Measurements from ENCODE around the gene CFAP46.

Gene CFAP46

GRCh38 chr10:132786884-132787494, 155.4 kb downstream of the CFAP46 start:
- no peaks in the 10 kb centered on the region for H3F3A ChIP-seq (ENCODE audit: low read depth)
- H3K36me3 ChIP-seq (ENCODE audit: insufficient read depth, low read length) = peaks cover 7% of the 10 kb centered on the region; the same call in 1 of the 2 replicates
- no peak overlapping the region for H3K4me3 ChIP-seq (ENCODE audit: low read length, poor library complexity, severe bottlenecking)
- H3K9ac ChIP-seq (ENCODE audit: low read depth, low read length, poor library complexity, severe bottlenecking) = no peak overlapping the region
- TF ChIP-seq, protein P1, sequence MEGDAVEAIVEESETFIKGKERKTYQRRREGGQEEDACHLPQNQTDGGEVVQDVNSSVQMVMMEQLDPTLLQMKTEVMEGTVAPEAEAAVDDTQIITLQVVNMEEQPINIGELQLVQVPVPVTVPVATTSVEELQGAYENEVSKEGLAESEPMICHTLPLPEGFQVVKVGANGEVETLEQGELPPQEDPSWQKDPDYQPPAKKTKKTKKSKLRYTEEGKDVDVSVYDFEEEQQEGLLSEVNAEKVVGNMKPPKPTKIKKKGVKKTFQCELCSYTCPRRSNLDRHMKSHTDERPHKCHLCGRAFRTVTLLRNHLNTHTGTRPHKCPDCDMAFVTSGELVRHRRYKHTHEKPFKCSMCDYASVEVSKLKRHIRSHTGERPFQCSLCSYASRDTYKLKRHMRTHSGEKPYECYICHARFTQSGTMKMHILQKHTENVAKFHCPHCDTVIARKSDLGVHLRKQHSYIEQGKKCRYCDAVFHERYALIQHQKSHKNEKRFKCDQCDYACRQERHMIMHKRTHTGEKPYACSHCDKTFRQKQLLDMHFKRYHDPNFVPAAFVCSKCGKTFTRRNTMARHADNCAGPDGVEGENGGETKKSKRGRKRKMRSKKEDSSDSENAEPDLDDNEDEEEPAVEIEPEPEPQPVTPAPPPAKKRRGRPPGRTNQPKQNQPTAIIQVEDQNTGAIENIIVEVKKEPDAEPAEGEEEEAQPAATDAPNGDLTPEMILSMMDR (conservative IDR thresholded peaks at IDR 0.05; ENCODE audit: low read length) = no peak
- TF ChIP-seq EZH2phosphoT487 (IDR thresholded peaks at IDR 0.05; ENCODE audit: borderline replicate concordance) = no peak
- no peaks in the 10 kb centered on the region for H4K20me1 ChIP-seq (ENCODE audit: insufficient read depth, low read length, poor library complexity, severe bottlenecking)
- no peaks in the 10 kb centered on the region for H3K9me3 ChIP-seq (ENCODE audit: insufficient read depth, low read depth, low read length)
- H3K27me3 ChIP-seq (ENCODE audit: insufficient read depth, low read length, poor library complexity, severe bottlenecking) = no peaks in the 10 kb centered on the region
- H3K4me1 ChIP-seq (ENCODE audit: insufficient read depth, low read length, poor library complexity, severe bottlenecking) = no peaks in the 10 kb centered on the region
- no peaks in the 10 kb centered on the region for H3K9me2 ChIP-seq (replicated peaks; ENCODE audit: low read depth, low read length)
- H3K79me2 ChIP-seq (ENCODE audit: insufficient read depth, low read length) = no peaks in the 10 kb centered on the region
- no peak overlapping the region for H2AFZ ChIP-seq (ENCODE audit: low read length)
- H3K4me2 ChIP-seq (ENCODE audit: low read depth, low read length, poor library complexity, severe bottlenecking) = no peak overlapping the region

DNA sequence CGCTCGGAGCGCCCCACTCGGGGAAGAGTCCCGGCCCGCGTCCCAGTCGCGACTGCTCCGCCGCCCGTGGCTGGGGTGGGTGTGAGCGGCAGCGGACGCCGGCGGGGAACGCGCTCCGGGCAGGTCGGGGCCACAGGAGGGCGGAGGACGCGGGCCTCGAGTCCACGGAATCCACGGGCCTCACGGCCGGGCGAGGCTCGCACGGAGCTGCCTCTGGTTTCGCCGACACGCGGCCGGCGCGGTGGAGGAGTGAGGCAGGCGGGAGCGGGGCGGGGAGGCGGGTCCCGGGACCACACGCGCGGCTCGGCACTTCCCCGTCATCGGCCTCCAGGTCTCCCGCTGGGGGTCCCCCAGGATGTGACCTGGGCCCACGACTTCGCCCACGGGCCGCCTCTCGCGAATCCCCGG, 155.9 kb downstream of the CFAP46 start:
- Histone ChIP-seq H3K9me3 (ENCODE audit: insufficient read depth, low read depth, low read length) (no peaks in the 10 kb centered on the region), H3K27me3 (ENCODE audit: insufficient read depth, low read length, poor library complexity, severe bottlenecking) (no peaks in the 10 kb centered on the region), H3K4me3 (ENCODE audit: low read length, poor library complexity, severe bottlenecking) (no peak overlapping the region)

DNA sequence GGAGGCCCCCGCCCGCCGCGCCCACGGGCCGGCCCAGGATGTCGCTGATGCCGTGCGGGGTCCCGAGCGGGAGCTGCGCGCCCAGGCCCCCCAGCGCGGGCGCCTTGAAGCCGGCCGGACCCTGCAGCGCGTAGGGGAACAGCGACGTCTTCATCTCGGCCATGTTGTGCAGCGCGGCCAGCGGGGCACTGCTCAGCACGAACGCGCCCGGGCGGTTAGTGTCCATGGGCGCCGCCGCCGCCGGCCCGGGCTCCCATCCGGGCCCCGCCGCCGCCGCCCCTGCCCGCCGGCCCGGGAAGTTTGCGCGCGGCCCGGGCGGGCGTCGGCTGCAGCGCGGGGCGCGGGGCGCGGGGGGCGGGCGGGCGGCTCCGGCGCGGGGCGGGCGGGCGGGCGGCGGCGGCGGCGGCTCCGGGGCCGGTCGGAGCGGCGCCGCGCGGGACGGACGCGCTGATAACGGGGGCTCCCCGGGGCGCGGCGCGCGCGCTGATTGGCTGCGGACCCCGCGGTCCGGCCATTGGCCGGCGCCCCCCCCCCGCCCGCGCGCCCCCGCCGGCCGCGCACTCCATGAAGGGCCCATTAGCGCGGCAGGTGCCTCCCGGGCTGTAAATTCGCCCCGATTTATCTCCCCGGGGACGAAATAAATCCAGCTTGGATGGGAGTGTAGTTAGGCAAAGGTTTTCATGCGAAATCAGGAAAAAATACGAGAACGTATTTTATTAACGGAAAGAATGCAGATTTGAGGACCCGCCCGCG, 156.5 kb downstream of the CFAP46 start, which contains the start of gene NKX6-2:
TSS of gene NKX6-2 (minus strand) at position 425 of the 753 bp plus-strand sequence. CDS start at position 226, 199 bp downstream.
- no peaks in the 10 kb centered on the region for H3K27me3 ChIP-seq (ENCODE audit: insufficient read depth, low read length, poor library complexity, severe bottlenecking)
- no peak within 1 kb of the TSS for H3K4me2 ChIP-seq (ENCODE audit: low read depth, low read length, poor library complexity, severe bottlenecking)

More for the DNA sequence above, 155.9 kb downstream of the CFAP46 start:
- H4K20me1 ChIP-seq (ENCODE audit: insufficient read depth, low read length, poor library complexity, severe bottlenecking) = no peaks in the 10 kb centered on the region
- no peaks in the 10 kb centered on the region for H3K9me2 ChIP-seq (replicated peaks; ENCODE audit: low read depth, low read length)
- H3K79me2 ChIP-seq (ENCODE audit: insufficient read depth, low read length) = no peaks in the 10 kb centered on the region
- no peak overlapping the region for H3K9ac ChIP-seq (ENCODE audit: low read depth, low read length, poor library complexity, severe bottlenecking)
- no peaks in the 10 kb centered on the region for H3K4me1 ChIP-seq (ENCODE audit: insufficient read depth, low read length, poor library complexity, severe bottlenecking)
- H2AFZ ChIP-seq (ENCODE audit: low read length) = no peak overlapping the region
- no peak overlapping the region for H3K4me2 ChIP-seq (ENCODE audit: low read depth, low read length, poor library complexity, severe bottlenecking)
- no peak for TF ChIP-seq EZH2phosphoT487 (IDR thresholded peaks at IDR 0.05; ENCODE audit: borderline replicate concordance)
- TF ChIP-seq, protein P1 (conservative IDR thresholded peaks at IDR 0.05; ENCODE audit: low read length) = no peak
- peaks cover 7% of the 10 kb centered on the region; the same call in 1 of the 2 replicates for H3K36me3 ChIP-seq (ENCODE audit: insufficient read depth, low read length)
- no peaks in the 10 kb centered on the region for H3F3A ChIP-seq (ENCODE audit: low read depth)

More for the DNA sequence above, 156.5 kb downstream of the CFAP46 start, which contains the start of gene NKX6-2:
- no peaks in the 10 kb centered on the region for H3K9me2 ChIP-seq (replicated peaks; ENCODE audit: low read depth, low read length)
- H3F3A ChIP-seq (ENCODE audit: low read depth) = no peaks in the 10 kb centered on the region
- H4K20me1 ChIP-seq (ENCODE audit: insufficient read depth, low read length, poor library complexity, severe bottlenecking) = no peaks in the 10 kb centered on the region
- H3K4me1 ChIP-seq (ENCODE audit: insufficient read depth, low read length, poor library complexity, severe bottlenecking) = no peaks in the 10 kb centered on the region
- no peaks in the 10 kb centered on the region for H3K79me2 ChIP-seq (ENCODE audit: insufficient read depth, low read length)
- TF ChIP-seq, protein P1 (conservative IDR thresholded peaks at IDR 0.05; ENCODE audit: low read length) = no peak
- TF ChIP-seq EZH2phosphoT487 (IDR thresholded peaks at IDR 0.05; ENCODE audit: borderline replicate concordance) = no peak
- no peaks in the 10 kb centered on the region for H3K9me3 ChIP-seq (ENCODE audit: insufficient read depth, low read depth, low read length)
- peaks cover 7% of the 10 kb centered on the region; the same call in 1 of the 2 replicates for H3K36me3 ChIP-seq (ENCODE audit: insufficient read depth, low read length)
- no peak within 1 kb of the TSS for H3K4me3 ChIP-seq (ENCODE audit: low read length, poor library complexity, severe bottlenecking)
- no peak within 1 kb of the TSS for H3K9ac ChIP-seq (ENCODE audit: low read depth, low read length, poor library complexity, severe bottlenecking)
- H2AFZ ChIP-seq (ENCODE audit: low read length) = no peak within 1 kb of the TSS
